PC-3 (cell line): ENCODE data around the gene TOLLIP. TPM values are rescaled to one million over a fixed set of nuclear protein-coding genes. Genes with fewer than 3 reads are reported as not detected.

Experiments
- ATAC-seq: fragments of 200-7000 bp; cut with Tn5 transposase; 2 replicates; pipeline ENCODE4 v1.9.1; 2020; ENCODE audit warnings: mild to moderate bottlenecking, moderate library complexity
- BruUV-seq: library from RNA; stranded (reverse); fragments of 400-500 nt; replicated peaks from 2 replicates; lab custom pipeline; 2021; lab: Mats Ljungman, UMichigan
- CTCF ChIA-PET: fragments of 300-600 bp; sonication (Branson Sonifier 250); formaldehyde crosslinking; loops from one replicate; lab custom pipeline; 2022; ENCODE audit warnings: antibody characterized with exemption; lab: Charles Lee
- POLR2A ChIA-PET: fragments of 300-600 bp; sonication (Branson Sonifier 250); formaldehyde crosslinking; loops from one replicate; lab custom pipeline; 2022; ENCODE audit warnings: antibody characterized with exemption; ENCODE audit not compliant: unreplicated experiment; lab: Charles Lee
- DNase-seq: peaks from one replicate; pipeline ENCODE4 v3.0.0-alpha.2; 2015
- H2AFZ ChIP-seq: fragments of 300-600 bp; sonication (generic); 2 replicates; pipeline ENCODE4 v1.6.0; 2016; ENCODE audit warnings: antibody characterized with exemption, low read length
- H3F3A ChIP-seq: fragments of 300-600 bp; sonication (generic); one replicate; pipeline ENCODE4 v1.6.0; 2017; ENCODE audit warnings: antibody characterized with exemption, low read length, control low read depth, mild to moderate bottlenecking; ENCODE audit not compliant: unreplicated experiment
- H3K27ac ChIP-seq: fragments of 300-600 bp; sonication (generic); 2 replicates; pipeline ENCODE4 v1.5.1; 2016; ENCODE audit warnings: mild to moderate bottlenecking, low read length
- H3K27me3 ChIP-seq: fragments of 300-600 bp; sonication (generic); 2 replicates; pipeline ENCODE4 v1.6.1; 2016; ENCODE audit warnings: low read length, mixed read lengths
- H3K36me3 ChIP-seq: fragments of 300-600 bp; sonication (generic); 2 replicates; pipeline ENCODE4 v1.6.1; 2016; ENCODE audit warnings: low read depth, mixed run types, low read length, mixed read lengths
- H3K4me1 ChIP-seq: fragments of 300-600 bp; sonication (generic); 2 replicates; pipeline ENCODE4 v1.5.1; 2016; ENCODE audit warnings: low read length; ENCODE audit not compliant: insufficient read depth
- H3K4me2 ChIP-seq: fragments of 300-600 bp; sonication (generic); 2 replicates; pipeline ENCODE4 v1.6.0; 2016; ENCODE audit warnings: low read length
- H3K4me3 ChIP-seq: fragments of 300-600 bp; sonication (generic); 2 replicates; pipeline ENCODE4 v1.5.1; 2016; ENCODE audit warnings: mild to moderate bottlenecking, low read length, mixed read lengths
- H3K79me2 ChIP-seq: fragments of 300-600 bp; sonication (generic); 2 replicates; pipeline ENCODE4 v1.6.1; 2017; ENCODE audit warnings: low read length, mixed read lengths
- H3K9ac ChIP-seq: fragments of 300-600 bp; sonication (generic); 2 replicates; pipeline ENCODE4 v1.6.0; 2016; ENCODE audit warnings: mild to moderate bottlenecking, low read length
- H3K9me2 ChIP-seq: fragments of 300-600 bp; sonication (generic); replicated peaks from 2 replicates; pipeline ENCODE4 v1.6.1; 2016; ENCODE audit warnings: mixed run types, low read length, mixed read lengths
- H3K9me3 ChIP-seq: fragments of 300-600 bp; sonication (generic); 2 replicates; pipeline ENCODE4 v1.6.1; 2016; ENCODE audit warnings: low read length, mixed read lengths
- H4K20me1 ChIP-seq: fragments of 300-600 bp; sonication (generic); 2 replicates; pipeline ENCODE4 v1.6.1; 2016; ENCODE audit warnings: low read length, mixed read lengths
- EZH2 ChIP-seq: fragments of 300-600 bp; sonication (generic); IDR thresholded peaks from one replicate; pipeline ENCODE4 v1.6.1; 2017; ENCODE audit warnings: antibody characterized with exemption, mild to moderate bottlenecking, low read length; ENCODE audit not compliant: unreplicated experiment
- EZH2phosphoT487 ChIP-seq: fragments of 300-600 bp; sonication (generic); IDR thresholded peaks from 2 replicates; pipeline ENCODE4 v1.6.1; 2018; ENCODE audit warnings: mild to moderate bottlenecking, antibody characterized with exemption, low read length, borderline replicate concordance
- intact Hi-C: fragments of 100-400 bp; cut with micrococcal nuclease; formaldehyde crosslinking; loops from 2 replicates; pipeline ENCODE4 v1.9.0; 2023
- total RNA-seq: library from RNA; depleted of rRNA; stranded (reverse); fragments of >200 nt; gene quantifications from 2 replicates; pipeline ENCODE4 v1.2.3, GENCODE V29; 2014
- TF ChIP-seq, protein P1 (sequence below): fragments of 300-600 bp; sonication (generic); conservative IDR thresholded peaks from 2 replicates; pipeline ENCODE4 v1.5.1; 2017; ENCODE audit warnings: antibody characterized with exemption, low read depth, mild to moderate bottlenecking, low read length

The TOLLIP gene
- total RNA-seq, 1 experiment from 2014 or later: 43.2 TPM

DNA sequence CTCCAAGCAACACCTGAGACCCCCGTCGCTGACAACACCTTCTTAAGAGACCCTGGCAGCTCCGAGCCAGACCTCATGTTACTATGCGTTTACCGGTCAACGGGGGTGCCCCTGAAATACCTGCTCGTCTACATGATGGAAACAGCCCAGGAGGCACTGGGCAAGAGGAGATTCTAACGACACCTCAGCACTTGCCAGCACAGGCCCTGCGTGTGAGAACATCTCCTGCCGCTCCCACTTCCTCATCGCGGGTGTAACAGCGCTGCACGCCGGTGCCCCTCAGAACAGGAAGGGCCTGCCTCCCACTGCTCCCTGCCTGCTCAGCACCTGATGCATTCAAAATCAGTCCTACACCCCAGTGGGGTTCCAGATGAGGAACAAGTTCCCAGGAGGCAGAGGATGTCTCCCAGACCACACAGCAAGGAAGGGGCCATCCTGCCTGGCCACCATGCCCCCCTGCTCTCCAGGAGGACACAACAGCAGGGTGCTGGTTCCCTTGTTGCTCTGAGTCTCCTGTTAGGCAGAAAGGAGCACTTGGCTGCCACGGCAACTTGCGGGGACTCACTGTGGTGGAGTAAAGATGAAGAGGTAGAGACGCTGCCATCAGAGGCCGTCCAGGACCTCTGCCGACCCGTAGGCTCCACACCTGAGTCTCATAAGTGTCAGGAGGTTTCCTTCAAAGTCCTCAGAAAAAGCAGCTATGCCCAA is 2.1 kb downstream of the TOLLIP start:
- Histone ChIP-seq H3K9me3 (no peaks in the 10 kb centered on the region), H3K9me2 (no peaks in the 10 kb centered on the region), H3F3A (no peaks in the 10 kb centered on the region), H3K4me1 (peaks cover 27% of the 10 kb centered on the region), H3K79me2 (peaks cover 76% of the 10 kb centered on the region), H3K27me3 (no peaks in the 10 kb centered on the region), H3K4me3 (no peak overlapping the region), H3K27ac (no peak overlapping the region), H3K4me2 (peak overlapping the region; percentile 96; the same call in 1 of the 2 replicates), H4K20me1 (no peaks in the 10 kb centered on the region), H2AFZ (no peak overlapping the region), H3K36me3 (no peaks in the 10 kb centered on the region), H3K9ac (no peak overlapping the region)
- POLR2A ChIA-PET: no interaction called here
- ATAC-seq (no peak), DNase-seq (no peak)
- intact Hi-C loops: loop anchor here (10.0 kb wide), 1 partner anchor 77 kb away; the partner anchor contains the start of gene BRSK2
- TF ChIP-seq EZH2phosphoT487 (no peak), EZH2 (no peak)
- TF ChIP-seq, protein P1, sequence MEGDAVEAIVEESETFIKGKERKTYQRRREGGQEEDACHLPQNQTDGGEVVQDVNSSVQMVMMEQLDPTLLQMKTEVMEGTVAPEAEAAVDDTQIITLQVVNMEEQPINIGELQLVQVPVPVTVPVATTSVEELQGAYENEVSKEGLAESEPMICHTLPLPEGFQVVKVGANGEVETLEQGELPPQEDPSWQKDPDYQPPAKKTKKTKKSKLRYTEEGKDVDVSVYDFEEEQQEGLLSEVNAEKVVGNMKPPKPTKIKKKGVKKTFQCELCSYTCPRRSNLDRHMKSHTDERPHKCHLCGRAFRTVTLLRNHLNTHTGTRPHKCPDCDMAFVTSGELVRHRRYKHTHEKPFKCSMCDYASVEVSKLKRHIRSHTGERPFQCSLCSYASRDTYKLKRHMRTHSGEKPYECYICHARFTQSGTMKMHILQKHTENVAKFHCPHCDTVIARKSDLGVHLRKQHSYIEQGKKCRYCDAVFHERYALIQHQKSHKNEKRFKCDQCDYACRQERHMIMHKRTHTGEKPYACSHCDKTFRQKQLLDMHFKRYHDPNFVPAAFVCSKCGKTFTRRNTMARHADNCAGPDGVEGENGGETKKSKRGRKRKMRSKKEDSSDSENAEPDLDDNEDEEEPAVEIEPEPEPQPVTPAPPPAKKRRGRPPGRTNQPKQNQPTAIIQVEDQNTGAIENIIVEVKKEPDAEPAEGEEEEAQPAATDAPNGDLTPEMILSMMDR: no peak
- no TSS peak for BruUV-seq
- CTCF ChIA-PET: no interaction called here

DNA sequence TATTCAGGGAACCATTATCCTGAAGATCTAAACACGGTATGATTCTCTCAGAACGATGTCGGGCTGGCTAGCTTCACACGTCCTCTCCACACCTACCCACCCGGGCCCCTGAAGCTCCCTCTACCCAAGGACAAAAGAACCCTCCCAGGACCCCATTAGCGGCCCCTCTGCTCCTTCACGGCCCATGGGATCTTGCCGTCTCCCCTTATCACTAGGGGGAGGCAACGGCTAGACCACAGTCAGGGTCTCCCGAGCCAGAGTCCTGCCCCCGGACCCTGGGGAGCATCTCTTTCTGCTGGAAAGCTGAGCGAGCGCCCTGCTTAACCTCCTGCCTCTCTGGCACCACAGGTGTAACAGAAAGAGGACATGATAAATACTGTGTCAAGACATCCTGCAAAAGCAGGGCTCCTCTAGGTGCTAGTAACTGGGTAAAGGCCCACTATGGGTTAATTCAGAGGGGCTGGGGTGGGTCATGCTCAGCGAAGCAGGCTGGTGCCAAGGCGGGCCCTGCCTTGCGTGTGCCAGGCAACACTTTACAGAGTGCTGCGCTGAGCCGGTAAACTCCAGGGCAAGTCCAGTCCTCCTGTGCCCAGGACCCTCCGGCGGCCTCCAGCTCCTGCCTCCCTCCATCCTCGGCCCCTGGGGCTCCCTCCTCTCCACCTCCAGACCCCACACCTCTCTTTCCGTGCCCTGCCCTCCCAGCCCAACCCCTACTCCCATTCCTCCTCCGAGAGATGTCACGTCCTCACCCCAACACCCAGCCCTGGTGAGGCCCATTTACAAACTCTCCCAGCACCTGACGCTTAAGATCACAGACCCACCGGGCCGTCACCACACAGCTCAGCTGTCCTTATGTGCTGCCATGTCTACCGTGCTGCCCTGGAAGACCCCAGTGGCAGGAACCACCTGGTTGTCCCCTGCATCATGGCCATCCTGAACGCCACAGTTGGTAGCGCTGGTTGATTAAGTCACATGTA is 3.0 kb downstream of the TOLLIP start:
- intact Hi-C loops: loop anchor here (10.0 kb wide), 1 partner anchor 78 kb away; the partner anchor contains the start of gene BRSK2
- Histone ChIP-seq H3K9me3 (no peaks in the 10 kb centered on the region), H3F3A (no peaks in the 10 kb centered on the region), H3K79me2 (peaks cover 85% of the 10 kb centered on the region), H3K27ac (no peak overlapping the region), H3K4me1 (peaks cover 27% of the 10 kb centered on the region), H3K36me3 (no peaks in the 10 kb centered on the region), H2AFZ (no peak overlapping the region), H3K27me3 (no peaks in the 10 kb centered on the region), H4K20me1 (no peaks in the 10 kb centered on the region), H3K9me2 (no peaks in the 10 kb centered on the region), H3K9ac (no peak overlapping the region), H3K4me3 (no peak overlapping the region), H3K4me2 (no peak overlapping the region)
- CTCF ChIA-PET: no interaction called here
- TF ChIP-seq EZH2phosphoT487 (no peak), EZH2 (no peak)
- TF ChIP-seq, protein P1: no peak
- DNase-seq (no peak), ATAC-seq (no peak)
- BruUV-seq: no TSS peak
- POLR2A ChIA-PET: no interaction called here
